Liver (tissue), 2 donors: Measurements from ENCODE around the gene SLCO4C1.

ENCODE experiments used
- ATF3 ChIP-seq: IDR thresholded peaks from 2 replicates; pipeline ENCODE4 v1.6.1; 2016; ENCODE audit warnings: antibody characterized with exemption
- JUND ChIP-seq, 2 donors: IDR thresholded peaks; 2 replicates each; pipeline ENCODE4 v1.6.1; 2016; ENCODE audit warnings: antibody characterized with exemption in 2 of 2
- donor health status: healthy.

- TF ChIP-seq ATF3: no peak
- no peak for TF ChIP-seq JUND (IDR thresholded peaks at IDR 0.05)
Measured at GRCh38 chr5:102313912-102314311, 17.8 kb upstream of the SLCO4C1 start.
